ENCODE results near the gene SPX.

Gene SPX

GRCh38 chr12:21566223-21566906 lies 40.3 kb downstream of the SPX start:
- WGBS (ENCODE audit: extremely low coverage, insufficient coverage, insufficient read length): no CpG with 5 or more reads among the region's 5 CpGs
- no peak overlapping the region for H3K14ac ChIP-seq (ENCODE audit: low read length)

DNA sequence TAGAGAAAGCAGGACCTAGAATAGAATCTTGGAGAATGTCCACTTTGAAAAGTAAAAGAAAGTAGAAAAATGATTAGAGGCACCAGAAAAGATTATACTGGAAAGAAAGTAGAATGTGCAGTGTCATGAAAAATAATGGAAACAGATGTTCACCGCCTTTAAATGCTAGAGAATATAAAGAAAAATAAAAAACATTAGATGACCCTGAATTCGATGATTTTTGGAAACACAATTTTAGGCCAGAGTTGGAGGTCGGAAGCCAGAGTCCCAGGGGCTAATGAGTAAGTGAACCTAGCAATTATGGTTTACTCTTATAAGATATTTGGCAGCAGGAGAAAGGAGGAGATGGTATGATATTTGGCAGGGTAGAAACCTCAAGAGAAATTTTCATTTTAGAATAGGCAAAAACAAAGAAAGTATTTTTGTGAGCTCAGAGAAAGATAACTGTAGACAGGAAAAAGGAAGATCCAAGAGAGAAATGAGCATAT lies 40.9 kb downstream of the SPX start:
- Histone ChIP-seq H2AK5ac (ENCODE audit: low read length) (no peak overlapping the region), H2AFZ (ENCODE audit: insufficient read depth, low read length, poor library complexity) (no peak overlapping the region), H2BK12ac (ENCODE audit: low read length) (no peak overlapping the region), H3K36me3 (ENCODE audit: control insufficient read depth in 1 of 2, insufficient read depth in 2 of 2, low read length in 2 of 2) (no peaks in the 10 kb centered on the region), H3K9me3 (ENCODE audit: insufficient read depth, low read depth, low read length) (no peaks in the 10 kb centered on the region), H3K4me3 (ENCODE audit: low read depth, low read length) (no peak overlapping the region), H3K4me1 (ENCODE audit: control insufficient read depth in 1 of 2, insufficient read depth in 2 of 2, low read length in 2 of 2) (no peaks in the 10 kb centered on the region), H2BK120ac (ENCODE audit: insufficient read depth, low read length, poor library complexity) (no peak overlapping the region), H3K79me1 (ENCODE audit: low read length) (no peaks in the 10 kb centered on the region), H3K9ac (ENCODE audit: low read length) (no peak overlapping the region), H4K8ac (ENCODE audit: low read depth, low read length) (no peak overlapping the region), H3K23ac (ENCODE audit: low read length) (no peak overlapping the region), H3K18ac (ENCODE audit: low read length) (no peak overlapping the region), H3K79me2 (ENCODE audit: control insufficient read depth, insufficient read depth, low read length, poor library complexity) (no peaks in the 10 kb centered on the region), H3K27ac (ENCODE audit: low read depth, low read length) (no peak overlapping the region), H4K91ac (ENCODE audit: low read depth, low read length) (no peak overlapping the region), H3K4ac (ENCODE audit: low read depth, low read length) (no peak overlapping the region), H3K14ac (ENCODE audit: low read length) (no peak overlapping the region), H3K27me3 (ENCODE audit: insufficient read depth, low read length) (no peaks in the 10 kb centered on the region), H2BK5ac (ENCODE audit: low read depth, low read length, poor library complexity) (no peak overlapping the region), H3K4me2 (ENCODE audit: low read length) (no peak overlapping the region), H4K12ac (ENCODE audit: low read depth, low read length) (no peak overlapping the region)
- DNase-seq: no peak
- no CpG with 5 or more reads among the region's 3 CpGs for WGBS (ENCODE audit: extremely low coverage, insufficient coverage, insufficient read length)

More at GRCh38 chr12:21566223-21566906, 40.3 kb downstream of the SPX start:
- H3K79me2 ChIP-seq (ENCODE audit: control insufficient read depth, insufficient read depth, low read length, poor library complexity): no peaks in the 10 kb centered on the region
- DNase-seq: no peak
- H3K27ac ChIP-seq (ENCODE audit: low read depth, low read length): no peak overlapping the region
- no peak overlapping the region for H3K4me2 ChIP-seq (ENCODE audit: low read length)
- no peak overlapping the region for H4K91ac ChIP-seq (ENCODE audit: low read depth, low read length)
- no peak overlapping the region for H4K12ac ChIP-seq (ENCODE audit: low read depth, low read length)
- no peak overlapping the region for H2AK5ac ChIP-seq (ENCODE audit: low read length)
- H3K79me1 ChIP-seq (ENCODE audit: low read length): no peaks in the 10 kb centered on the region
- H2BK12ac ChIP-seq (ENCODE audit: low read length): no peak overlapping the region
- no peaks in the 10 kb centered on the region for H3K36me3 ChIP-seq (ENCODE audit: control insufficient read depth in 1 of 2, insufficient read depth in 2 of 2, low read length in 2 of 2)
- H3K18ac ChIP-seq (ENCODE audit: low read length): no peak overlapping the region
- no peak overlapping the region for H4K8ac ChIP-seq (ENCODE audit: low read depth, low read length)
- H2BK120ac ChIP-seq (ENCODE audit: insufficient read depth, low read length, poor library complexity): no peak overlapping the region
- H3K9ac ChIP-seq (ENCODE audit: low read length): no peak overlapping the region
- H3K4me3 ChIP-seq (ENCODE audit: low read depth, low read length): no peak overlapping the region
- no peaks in the 10 kb centered on the region for H3K9me3 ChIP-seq (ENCODE audit: insufficient read depth, low read depth, low read length)
- H3K4me1 ChIP-seq (ENCODE audit: control insufficient read depth in 1 of 2, insufficient read depth in 2 of 2, low read length in 2 of 2): no peaks in the 10 kb centered on the region
- no peak overlapping the region for H2BK5ac ChIP-seq (ENCODE audit: low read depth, low read length, poor library complexity)
- H2AFZ ChIP-seq (ENCODE audit: insufficient read depth, low read length, poor library complexity): no peak overlapping the region
- H3K23ac ChIP-seq (ENCODE audit: low read length): no peak overlapping the region
- no peaks in the 10 kb centered on the region for H3K27me3 ChIP-seq (ENCODE audit: insufficient read depth, low read length)
- no peak overlapping the region for H3K4ac ChIP-seq (ENCODE audit: low read depth, low read length)

DNA sequence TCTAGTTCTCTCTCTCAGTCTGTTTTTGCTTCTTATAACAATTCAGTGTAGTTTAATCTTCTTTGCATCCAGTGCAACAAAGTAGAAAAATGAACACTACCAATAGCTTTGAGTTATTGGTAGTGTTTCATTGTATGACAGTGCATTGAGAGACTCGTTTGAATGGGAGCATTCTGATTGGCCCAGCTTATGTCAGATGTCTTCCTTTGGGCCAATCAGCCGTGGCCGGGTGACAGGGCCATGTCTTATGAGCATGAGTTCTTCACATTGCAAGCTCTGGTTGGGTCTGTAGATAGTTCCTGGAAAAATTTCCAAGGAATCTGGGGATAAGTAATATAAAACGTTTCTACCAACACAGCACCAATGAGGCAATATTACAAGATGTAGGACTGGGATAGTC lies 42.0 kb downstream of the SPX start:
- Histone ChIP-seq H3K4me1 (ENCODE audit: control insufficient read depth in 1 of 2, insufficient read depth in 2 of 2, low read length in 2 of 2) (no peaks in the 10 kb centered on the region), H3K4ac (ENCODE audit: low read depth, low read length) (no peak overlapping the region), H4K12ac (ENCODE audit: low read depth, low read length) (no peak overlapping the region), H3K14ac (ENCODE audit: low read length) (no peak overlapping the region), H2BK12ac (ENCODE audit: low read length) (no peak overlapping the region), H2AK5ac (ENCODE audit: low read length) (no peak overlapping the region), H3K27ac (ENCODE audit: low read depth, low read length) (no peak overlapping the region), H2BK120ac (ENCODE audit: insufficient read depth, low read length, poor library complexity) (no peak overlapping the region), H3K27me3 (ENCODE audit: insufficient read depth, low read length) (no peaks in the 10 kb centered on the region), H2BK5ac (ENCODE audit: low read depth, low read length, poor library complexity) (no peak overlapping the region), H3K9ac (ENCODE audit: low read length) (no peak overlapping the region), H2AFZ (ENCODE audit: insufficient read depth, low read length, poor library complexity) (no peak overlapping the region), H3K9me3 (ENCODE audit: insufficient read depth, low read depth, low read length) (no peaks in the 10 kb centered on the region), H3K79me1 (ENCODE audit: low read length) (no peaks in the 10 kb centered on the region), H3K4me2 (ENCODE audit: low read length) (no peak overlapping the region), H3K23ac (ENCODE audit: low read length) (no peak overlapping the region), H3K18ac (ENCODE audit: low read length) (no peak overlapping the region), H3K79me2 (ENCODE audit: control insufficient read depth, insufficient read depth, low read length, poor library complexity) (no peaks in the 10 kb centered on the region), H4K91ac (ENCODE audit: low read depth, low read length) (no peak overlapping the region), H3K4me3 (ENCODE audit: low read depth, low read length) (no peak overlapping the region), H3K36me3 (ENCODE audit: control insufficient read depth in 1 of 2, insufficient read depth in 2 of 2, low read length in 2 of 2) (no peaks in the 10 kb centered on the region), H4K8ac (ENCODE audit: low read depth, low read length) (no peak overlapping the region)
- no peak for DNase-seq
- WGBS (ENCODE audit: extremely low coverage, insufficient coverage, insufficient read length): no CpG with 5 or more reads among the region's 4 CpGs

- no peaks in the 10 kb centered on the region for H3K79me2 ChIP-seq (ENCODE audit: control insufficient read depth, insufficient read depth, low read length, poor library complexity)
- no peaks in the 10 kb centered on the region for H3K27me3 ChIP-seq (ENCODE audit: insufficient read depth, low read length)
- H3K18ac ChIP-seq (ENCODE audit: low read length): no peak overlapping the region
- H3K9me3 ChIP-seq (ENCODE audit: insufficient read depth, low read depth, low read length): no peaks in the 10 kb centered on the region
- H3K79me1 ChIP-seq (ENCODE audit: low read length): no peaks in the 10 kb centered on the region
- H3K36me3 ChIP-seq (ENCODE audit: control insufficient read depth in 1 of 2, insufficient read depth in 2 of 2, low read length in 2 of 2): no peaks in the 10 kb centered on the region
- H3K14ac ChIP-seq (ENCODE audit: low read length): no peak overlapping the region
- no peak overlapping the region for H3K4me2 ChIP-seq (ENCODE audit: low read length)
- no peak overlapping the region for H3K27ac ChIP-seq (ENCODE audit: low read depth, low read length)
- WGBS (ENCODE audit: extremely low coverage, insufficient coverage, insufficient read length): no CpG with 5 or more reads among the region's 5 CpGs
- no peak overlapping the region for H3K9ac ChIP-seq (ENCODE audit: low read length)
- no peak overlapping the region for H3K23ac ChIP-seq (ENCODE audit: low read length)
- H3K4ac ChIP-seq (ENCODE audit: low read depth, low read length): no peak overlapping the region
- H2AFZ ChIP-seq (ENCODE audit: insufficient read depth, low read length, poor library complexity): no peak overlapping the region
- H2AK5ac ChIP-seq (ENCODE audit: low read length): no peak overlapping the region
- DNase-seq: no peak
- no peak overlapping the region for H3K4me3 ChIP-seq (ENCODE audit: low read depth, low read length)
- no peak overlapping the region for H2BK120ac ChIP-seq (ENCODE audit: insufficient read depth, low read length, poor library complexity)
- no peaks in the 10 kb centered on the region for H3K4me1 ChIP-seq (ENCODE audit: control insufficient read depth in 1 of 2, insufficient read depth in 2 of 2, low read length in 2 of 2)
- H4K8ac ChIP-seq (ENCODE audit: low read depth, low read length): no peak overlapping the region
- no peak overlapping the region for H2BK12ac ChIP-seq (ENCODE audit: low read length)
- no peak overlapping the region for H4K12ac ChIP-seq (ENCODE audit: low read depth, low read length)
- H2BK5ac ChIP-seq (ENCODE audit: low read depth, low read length, poor library complexity): no peak overlapping the region
- no peak overlapping the region for H4K91ac ChIP-seq (ENCODE audit: low read depth, low read length)
Measured at GRCh38 chr12:21571046-21571445, 45.0 kb downstream of the SPX start.

Measured in trophoblast cell (in vitro differentiated cells and primary cell).